Measurements from ENCODE around the gene FLNB.

The FLNB gene

GRCh38 chr3:58130591-58130990 lies 122.4 kb downstream of the FLNB start:
- no peaks in the 10 kb centered on the region for H3K27me3 ChIP-seq (ENCODE audit: insufficient read depth, low read length, poor library complexity, severe bottlenecking)
- no peak overlapping the region for H3K4me3 ChIP-seq (ENCODE audit: low read length, poor library complexity, severe bottlenecking)
- no peaks in the 10 kb centered on the region for H4K20me1 ChIP-seq (ENCODE audit: insufficient read depth, low read length, poor library complexity, severe bottlenecking)
- H3K9me2 ChIP-seq (replicated peaks; ENCODE audit: low read depth, low read length): no peaks in the 10 kb centered on the region
- peaks cover 7% of the 10 kb centered on the region for H3K4me1 ChIP-seq (ENCODE audit: insufficient read depth, low read length, poor library complexity, severe bottlenecking)
- no peaks in the 10 kb centered on the region for H3F3A ChIP-seq (ENCODE audit: low read depth)
- no peak overlapping the region for H2AFZ ChIP-seq (ENCODE audit: low read length)
- no peak overlapping the region for H3K9ac ChIP-seq (ENCODE audit: low read depth, low read length, poor library complexity, severe bottlenecking)
- TF ChIP-seq EZH2phosphoT487 (IDR thresholded peaks at IDR 0.05; ENCODE audit: borderline replicate concordance) (no peak), CTCF (conservative IDR thresholded peaks at IDR 0.05; ENCODE audit: low read length) (no peak)
- no peaks in the 10 kb centered on the region for H3K9me3 ChIP-seq (ENCODE audit: insufficient read depth, low read depth, low read length)
- no peaks in the 10 kb centered on the region for H3K79me2 ChIP-seq (ENCODE audit: insufficient read depth, low read length)
- no peak overlapping the region for H3K4me2 ChIP-seq (ENCODE audit: low read depth, low read length, poor library complexity, severe bottlenecking)
- peaks cover 45% of the 10 kb centered on the region for H3K36me3 ChIP-seq (ENCODE audit: insufficient read depth, low read length)

DNA sequence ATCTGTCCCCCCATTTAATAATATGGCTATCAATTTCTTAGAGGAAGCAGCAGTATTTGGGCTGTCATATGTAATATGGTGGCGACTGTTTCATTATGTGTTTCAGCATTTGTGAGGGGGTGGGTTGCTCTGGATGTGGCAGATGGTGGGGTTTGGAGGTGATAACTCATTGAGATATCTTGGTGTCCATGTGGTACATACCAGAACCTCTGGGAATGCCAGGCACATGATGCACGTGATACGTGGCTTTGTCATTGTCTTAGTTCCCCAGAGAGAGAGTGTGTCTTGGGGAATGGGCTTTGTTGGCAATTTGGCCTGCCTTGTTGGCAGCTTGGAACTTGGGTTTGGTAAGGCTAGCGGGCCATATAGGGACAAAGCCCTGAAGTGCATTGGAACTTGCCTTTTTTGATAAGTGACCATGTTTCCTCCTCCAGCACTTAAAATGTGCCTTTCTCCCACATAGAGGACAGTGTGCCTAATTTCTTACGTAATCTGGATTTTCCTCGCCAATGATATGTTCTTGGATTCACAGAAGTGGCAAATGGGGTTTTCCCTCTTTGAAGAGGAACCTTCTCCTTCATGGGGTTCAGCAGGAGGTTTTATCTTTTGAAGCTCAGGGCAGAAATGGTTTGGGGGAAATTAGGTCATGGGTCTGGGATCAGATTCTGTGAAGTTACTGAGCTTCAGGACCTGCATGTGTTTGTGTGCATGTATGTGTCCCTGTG lies 123.0 kb downstream of the FLNB start:
- Histone ChIP-seq H3K4me1 (ENCODE audit: insufficient read depth, low read length, poor library complexity, severe bottlenecking) (peaks cover 7% of the 10 kb centered on the region), H3K79me2 (ENCODE audit: insufficient read depth, low read length) (no peaks in the 10 kb centered on the region), H3K36me3 (ENCODE audit: insufficient read depth, low read length) (peaks cover 44% of the 10 kb centered on the region; the same call in 1 of the 2 replicates), H3K4me2 (ENCODE audit: low read depth, low read length, poor library complexity, severe bottlenecking) (no peak overlapping the region), H3K9me3 (ENCODE audit: insufficient read depth, low read depth, low read length) (no peaks in the 10 kb centered on the region), H3K9ac (ENCODE audit: low read depth, low read length, poor library complexity, severe bottlenecking) (no peak overlapping the region), H3F3A (ENCODE audit: low read depth) (no peaks in the 10 kb centered on the region), H3K27me3 (ENCODE audit: insufficient read depth, low read length, poor library complexity, severe bottlenecking) (no peaks in the 10 kb centered on the region), H3K4me3 (ENCODE audit: low read length, poor library complexity, severe bottlenecking) (no peak overlapping the region), H4K20me1 (ENCODE audit: insufficient read depth, low read length, poor library complexity, severe bottlenecking) (no peaks in the 10 kb centered on the region), H2AFZ (ENCODE audit: low read length) (no peak overlapping the region), H3K9me2 (replicated peaks; ENCODE audit: low read depth, low read length) (no peaks in the 10 kb centered on the region)
- TF ChIP-seq EZH2phosphoT487 (IDR thresholded peaks at IDR 0.05; ENCODE audit: borderline replicate concordance) (no peak), CTCF (conservative IDR thresholded peaks at IDR 0.05; ENCODE audit: low read length) (no peak)

DNA sequence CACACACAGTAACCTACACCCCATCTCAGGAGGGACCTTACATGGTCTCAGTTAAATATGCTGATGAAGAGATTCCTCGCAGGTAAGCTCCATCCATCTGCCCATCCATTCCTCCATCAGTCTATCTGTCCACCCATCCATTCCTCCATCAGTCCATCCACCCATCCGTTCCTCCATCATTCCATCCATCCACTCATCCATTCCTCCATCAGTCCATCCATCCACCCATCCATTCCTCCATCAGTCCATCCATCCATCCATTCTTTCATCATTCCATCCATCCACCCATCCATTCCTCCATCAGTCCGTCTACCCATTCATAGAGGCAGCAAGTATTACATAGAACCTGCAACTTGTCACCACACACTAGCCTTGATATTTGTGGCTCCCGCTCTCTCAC lies 124.6 kb downstream of the FLNB start:
- no peaks in the 10 kb centered on the region for H3F3A ChIP-seq (ENCODE audit: low read depth)
- H3K9ac ChIP-seq (ENCODE audit: low read depth, low read length, poor library complexity, severe bottlenecking): no peak overlapping the region
- H2AFZ ChIP-seq (ENCODE audit: low read length): no peak overlapping the region
- no peaks in the 10 kb centered on the region for H3K9me3 ChIP-seq (ENCODE audit: insufficient read depth, low read depth, low read length)
- H3K4me1 ChIP-seq (ENCODE audit: insufficient read depth, low read length, poor library complexity, severe bottlenecking): peaks cover 7% of the 10 kb centered on the region
- no peak for TF ChIP-seq EZH2phosphoT487 (IDR thresholded peaks at IDR 0.05; ENCODE audit: borderline replicate concordance)
- TF ChIP-seq CTCF (conservative IDR thresholded peaks at IDR 0.05; ENCODE audit: low read length): no peak
- peaks cover 51% of the 10 kb centered on the region; the same call in 1 of the 2 replicates for H3K36me3 ChIP-seq (ENCODE audit: insufficient read depth, low read length)
- no peak overlapping the region for H3K4me3 ChIP-seq (ENCODE audit: low read length, poor library complexity, severe bottlenecking)
- no peak overlapping the region for H3K4me2 ChIP-seq (ENCODE audit: low read depth, low read length, poor library complexity, severe bottlenecking)
- H3K79me2 ChIP-seq (ENCODE audit: insufficient read depth, low read length): no peaks in the 10 kb centered on the region
- no peaks in the 10 kb centered on the region for H3K9me2 ChIP-seq (replicated peaks; ENCODE audit: low read depth, low read length)
- H4K20me1 ChIP-seq (ENCODE audit: insufficient read depth, low read length, poor library complexity, severe bottlenecking): no peaks in the 10 kb centered on the region
- H3K27me3 ChIP-seq (ENCODE audit: insufficient read depth, low read length, poor library complexity, severe bottlenecking): no peaks in the 10 kb centered on the region

Measured in Loucy (cell line).